Activated CD4-positive, alpha-beta T cell treated with anti-CD3 and anti-CD28 coated beads, Interleukin-2, amount 50 U/mL, for 1 hour (primary cell): Measurements from ENCODE around the gene APOL2.
"Not testable (repeated sequence)": the region's sequence is repeated elsewhere in the genome, so short reads cannot be mapped to it uniquely, and the experiment has no call there.

Experiments used
- DNase-seq: peaks from one replicate; pipeline ENCODE4 v3.0.0-alpha.2; 2020

Gene APOL2

GRCh38 chr22:36239401-36240171 is at the start of gene APOL2:
Gene APOL2, minus strand, starts transcription at chr22:36239527. Its CDS starts 6,365 bp downstream, at chr22:36233162.
- DNase-seq: peak; percentile 79

DNA sequence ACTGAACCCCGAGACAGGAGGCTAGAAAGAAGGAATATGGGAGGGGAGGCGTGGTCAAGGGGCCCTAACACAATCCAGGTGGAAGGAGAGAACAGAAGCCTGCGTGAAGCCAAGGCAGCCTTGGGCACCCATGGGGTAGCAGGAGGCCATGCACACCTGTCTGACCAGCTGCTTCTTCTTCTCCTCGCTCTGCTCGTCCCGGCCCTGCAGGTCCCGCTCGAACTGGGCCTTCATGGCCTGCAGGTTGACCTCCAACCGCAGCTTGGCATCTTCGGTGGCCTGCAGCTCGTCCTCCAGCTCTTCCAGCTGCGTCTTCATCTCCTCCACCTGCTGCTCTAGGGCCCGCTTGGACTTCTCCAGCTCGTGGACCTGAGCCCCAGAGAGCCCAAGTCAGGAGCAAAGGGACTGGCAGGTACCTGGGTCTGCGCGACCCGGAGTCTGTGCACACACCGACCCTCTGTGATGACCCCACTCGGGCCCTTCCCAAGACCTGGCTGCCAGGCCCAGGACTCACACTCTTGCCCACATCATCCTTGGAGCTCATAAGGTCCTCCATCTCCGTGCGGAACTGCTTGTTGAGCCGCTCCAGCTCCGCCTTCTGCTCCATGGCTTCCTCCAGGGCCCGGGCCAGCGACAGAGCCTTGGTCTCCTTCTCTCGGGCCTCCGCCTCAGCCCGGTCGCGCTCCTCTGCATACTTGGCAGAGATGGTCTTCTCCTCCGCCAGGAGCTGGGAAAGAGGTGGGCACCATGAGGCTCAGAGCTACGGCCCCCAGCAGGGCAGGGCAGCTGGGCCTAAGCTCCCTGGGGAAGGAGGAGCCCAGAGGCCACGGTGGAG is 49.5 kb upstream of the APOL2 start:
- DNase-seq: no peak

DNA sequence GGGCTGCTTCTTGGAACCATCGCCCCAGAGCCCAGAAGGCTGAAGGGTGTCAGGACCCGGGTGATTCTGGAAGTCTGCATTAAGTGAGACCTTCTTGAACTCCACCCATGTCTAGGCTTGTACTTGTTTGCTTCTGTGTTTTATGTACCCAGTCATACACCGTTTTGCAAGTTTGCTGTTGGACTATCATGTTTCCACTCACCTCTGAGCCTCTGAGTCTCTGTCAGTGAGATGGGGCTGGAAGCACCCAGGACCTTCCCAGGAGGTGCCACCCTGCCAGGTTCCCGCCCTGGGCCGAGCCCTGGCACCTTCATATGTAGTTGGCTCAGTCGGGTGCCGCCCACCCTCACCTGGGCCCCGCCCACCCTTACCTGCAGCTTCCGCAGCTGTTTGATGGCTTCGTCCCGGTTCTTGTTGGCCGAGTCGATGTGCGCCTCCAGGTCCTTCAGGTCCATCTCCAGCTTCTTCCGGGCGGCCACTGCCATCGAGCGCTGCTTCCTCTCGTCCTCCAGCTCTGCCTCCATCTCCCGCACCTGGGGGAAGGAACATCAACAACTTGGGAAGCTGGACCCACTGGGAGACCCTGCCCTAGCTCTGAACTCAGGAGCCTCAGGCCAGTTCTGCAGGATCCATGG is 48.7 kb upstream of the APOL2 start:
- no peak for DNase-seq

DNA sequence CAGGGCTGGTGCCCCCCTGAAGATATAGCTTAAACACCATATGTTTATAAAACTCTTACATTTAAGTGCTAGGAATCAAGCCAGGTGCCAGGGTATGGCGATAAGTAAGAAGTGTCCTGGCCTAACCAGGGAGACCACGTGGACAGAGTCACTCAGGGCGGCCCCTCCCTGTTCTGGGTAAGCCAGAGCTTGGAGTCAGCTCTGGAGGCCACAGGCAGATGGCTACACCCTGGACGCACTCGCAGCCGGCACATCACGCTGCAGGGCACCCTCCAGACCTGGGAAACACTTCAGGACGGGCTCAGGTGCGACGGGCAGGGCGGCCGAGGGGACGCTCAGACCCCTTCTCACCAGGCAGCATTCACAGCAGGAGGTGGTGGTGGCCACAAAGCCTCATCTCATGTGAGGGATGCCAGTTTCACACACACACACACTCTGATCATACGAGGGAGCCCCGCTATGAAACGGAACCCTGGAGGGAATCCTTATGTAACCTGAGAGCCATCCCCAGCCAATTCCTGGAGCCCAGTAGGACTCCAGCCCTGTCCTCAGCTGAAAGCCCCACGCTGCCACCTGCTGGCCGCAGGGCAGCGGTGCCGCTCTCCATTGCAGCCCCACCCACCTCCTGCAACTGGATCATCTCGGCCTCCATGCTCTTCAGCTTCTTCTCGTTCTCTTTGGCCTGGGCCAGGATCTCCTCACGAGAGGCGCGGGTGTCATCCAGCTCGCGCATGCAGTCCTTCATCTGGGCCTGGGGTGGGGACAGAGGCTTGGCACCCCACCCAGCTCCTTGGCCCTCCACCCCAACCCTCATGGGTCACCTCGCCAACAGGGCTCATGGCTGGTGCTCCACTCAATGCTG is 47.0 kb upstream of the APOL2 start:
- DNase-seq: peak; percentile 67

DNA sequence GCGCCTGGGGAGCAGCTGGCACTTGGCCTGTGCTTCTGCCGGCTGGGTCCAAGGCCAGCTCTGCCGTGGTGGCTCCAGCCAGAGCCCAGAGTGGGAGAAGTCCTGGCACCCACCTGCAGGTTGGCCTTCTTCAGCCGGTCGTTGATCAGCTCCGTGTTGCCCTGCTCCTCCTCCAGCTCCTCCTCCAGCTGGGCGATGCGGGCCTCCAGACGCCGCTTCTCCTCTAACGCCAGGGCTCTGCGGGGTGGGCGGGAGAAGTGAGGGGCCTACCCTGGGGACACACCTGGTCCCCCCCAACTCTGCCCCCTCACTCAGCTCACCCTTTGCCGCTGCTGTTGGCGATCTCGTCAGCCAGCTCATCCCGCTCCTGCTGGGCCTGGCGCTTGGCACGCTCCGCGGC is 46.2 kb upstream of the APOL2 start:
- DNase-seq: no peak

DNA sequence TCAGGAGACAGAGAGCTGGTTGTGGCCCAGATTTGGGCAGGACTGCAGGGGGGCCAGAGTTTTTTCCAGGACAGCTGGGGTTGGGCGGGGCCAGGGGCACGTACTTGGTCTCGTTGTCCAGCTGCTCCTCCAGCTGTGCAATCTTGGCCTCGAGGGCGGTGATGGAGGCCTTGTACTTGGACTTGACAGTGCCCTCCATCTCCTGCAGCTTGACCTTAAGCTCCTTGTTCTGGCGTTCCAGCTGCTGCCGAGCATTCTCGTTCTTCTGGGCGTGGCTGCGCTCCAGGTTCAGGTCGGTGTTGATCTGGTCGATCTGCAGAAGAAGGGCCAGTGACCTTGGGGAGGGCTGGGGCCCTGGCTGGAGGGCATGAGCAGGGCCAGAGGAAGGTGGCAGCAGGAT is 45.7 kb upstream of the APOL2 start:
- DNase-seq: no peak

- no peak for DNase-seq
These were observed 44.8 kb upstream of the APOL2 start for GRCh38 chr22:36284171-36284571.

DNA sequence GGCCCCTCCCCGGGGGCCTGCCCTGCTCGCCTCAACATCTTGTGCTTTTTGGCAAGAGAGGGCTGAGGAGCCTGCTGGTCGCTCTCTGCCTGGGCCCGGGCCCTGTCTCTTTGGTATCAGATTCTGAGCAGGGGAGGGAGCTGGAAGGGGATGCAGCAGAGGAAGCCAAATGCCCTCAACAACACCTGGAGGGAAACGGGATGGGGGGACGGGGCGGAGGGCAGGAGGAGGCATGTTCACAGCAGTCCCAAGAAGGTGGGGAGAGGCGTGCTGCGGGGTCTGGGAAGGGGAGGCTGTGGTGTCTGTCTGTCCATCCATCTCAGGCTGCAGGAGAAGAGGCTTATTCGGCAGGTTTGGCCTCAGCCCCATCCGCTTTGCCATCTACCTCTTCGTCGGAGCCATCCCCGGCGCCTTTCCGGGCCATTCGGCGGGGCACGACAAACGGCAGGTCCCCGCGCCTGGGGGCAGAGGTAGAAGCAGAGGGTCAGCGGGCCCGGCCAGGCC is 43.1 kb upstream of the APOL2 start:
- DNase-seq: no peak

DNA sequence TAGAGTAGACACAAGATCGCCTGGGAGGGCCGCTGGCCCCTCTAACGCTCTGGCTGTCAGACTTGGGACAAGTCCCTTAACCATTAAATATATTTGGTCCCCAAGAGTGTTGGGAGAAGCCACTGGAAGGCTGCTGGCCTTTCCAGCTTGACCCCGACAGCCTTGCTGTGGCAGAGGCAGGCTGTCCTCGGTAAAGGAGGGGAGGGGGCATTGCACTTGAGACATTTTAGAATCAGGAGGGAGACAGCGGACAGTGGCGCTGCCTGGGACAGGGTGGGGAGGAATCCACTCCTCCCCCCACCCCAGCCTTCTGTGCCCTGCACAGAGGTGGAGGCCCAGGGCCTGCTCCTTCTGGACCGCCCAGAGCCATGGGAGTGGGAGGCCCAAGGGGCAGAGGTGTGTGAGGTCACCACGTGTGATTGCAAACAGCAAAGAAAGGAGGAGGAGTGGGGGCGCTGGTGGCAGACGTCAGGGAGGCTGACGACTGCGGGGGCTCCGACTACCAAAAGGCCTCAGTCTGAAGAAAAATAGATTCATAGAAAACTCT is 42.5 kb upstream of the APOL2 start:
- no peak for DNase-seq

GRCh38 chr22:36280379-36280778 is 41.1 kb upstream of the APOL2 start:
- no peak for DNase-seq

GRCh38 chr22:36279219-36279666 is 39.9 kb upstream of the APOL2 start:
- no peak for DNase-seq

DNA sequence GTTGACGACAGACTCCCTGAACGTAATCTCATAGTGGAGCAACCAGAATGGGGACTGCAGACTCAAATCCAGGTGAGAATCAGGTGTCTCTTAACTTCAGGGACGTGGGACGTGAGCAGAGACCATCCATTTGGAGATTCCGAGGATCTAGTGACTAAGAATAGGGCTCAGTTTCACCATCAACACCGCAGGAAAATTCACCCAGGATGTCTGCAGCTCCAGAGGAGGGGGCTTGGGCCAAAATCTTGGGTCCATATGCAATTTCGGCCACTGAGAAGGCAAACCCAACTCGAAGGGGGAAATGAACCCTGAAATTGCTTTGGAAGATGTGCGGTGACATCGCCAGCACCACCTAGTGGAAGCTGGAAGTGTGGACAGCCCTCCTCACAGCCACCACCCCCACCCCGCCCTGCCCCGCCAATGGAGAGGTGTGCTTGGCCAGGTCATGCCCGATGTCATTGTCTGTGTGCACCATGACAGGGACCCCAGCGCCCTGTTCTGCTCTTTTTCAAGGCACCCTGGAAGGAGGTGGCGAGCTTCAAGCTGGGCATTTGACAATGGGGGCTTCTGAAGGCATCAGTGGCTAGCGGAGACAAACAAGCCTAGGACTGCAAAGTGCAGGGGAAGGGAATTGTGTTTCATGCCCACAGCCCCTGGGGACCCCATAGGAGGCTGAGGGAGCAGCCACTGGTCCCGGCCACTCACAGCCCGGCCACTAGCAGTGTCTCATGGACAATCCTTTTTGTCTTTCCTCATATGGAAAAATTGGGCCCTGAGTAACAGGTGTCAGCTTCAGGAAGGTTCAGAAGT is 38.4 kb upstream of the APOL2 start:
- peak; percentile 63 for DNase-seq

GRCh38 chr22:36274531-36274930 is 35.2 kb upstream of the APOL2 start:
- no peak for DNase-seq

- not testable (repeated sequence) for DNase-seq
These were observed 32.6 kb upstream of the APOL2 start for GRCh38 chr22:36271951-36272350.

- not testable (repeated sequence) for DNase-seq
These were observed 31.9 kb upstream of the APOL2 start for GRCh38 chr22:36271231-36271630.

DNA sequence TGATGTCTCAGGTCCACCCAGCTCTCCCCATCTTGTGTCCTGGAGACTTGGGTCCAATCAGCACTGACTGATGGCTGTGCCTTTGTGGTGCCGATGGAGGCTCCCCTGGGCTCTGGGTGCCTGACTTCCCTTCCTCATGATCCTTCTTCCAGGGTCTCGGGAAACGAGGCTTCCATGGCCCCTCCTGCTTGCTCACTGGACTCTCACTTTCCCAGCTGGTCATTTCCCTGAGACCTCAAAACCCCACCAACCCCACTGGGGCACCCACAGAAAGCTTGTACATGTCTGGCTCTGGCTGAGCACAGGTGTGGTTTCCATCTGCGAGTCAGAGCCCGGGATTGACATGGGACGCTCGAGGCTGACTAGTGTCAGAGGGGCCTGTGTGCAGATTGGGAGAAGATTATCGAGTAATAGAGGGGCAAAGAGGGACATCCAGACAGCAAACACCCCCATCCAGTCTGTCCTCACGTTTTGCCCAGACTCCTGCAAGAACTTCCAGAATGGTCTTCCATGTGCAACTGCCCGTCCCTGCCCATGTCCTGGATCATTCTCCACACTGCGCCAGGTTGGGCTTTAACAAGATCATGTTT is 28.7 kb upstream of the APOL2 start:
- DNase-seq: no peak

DNA sequence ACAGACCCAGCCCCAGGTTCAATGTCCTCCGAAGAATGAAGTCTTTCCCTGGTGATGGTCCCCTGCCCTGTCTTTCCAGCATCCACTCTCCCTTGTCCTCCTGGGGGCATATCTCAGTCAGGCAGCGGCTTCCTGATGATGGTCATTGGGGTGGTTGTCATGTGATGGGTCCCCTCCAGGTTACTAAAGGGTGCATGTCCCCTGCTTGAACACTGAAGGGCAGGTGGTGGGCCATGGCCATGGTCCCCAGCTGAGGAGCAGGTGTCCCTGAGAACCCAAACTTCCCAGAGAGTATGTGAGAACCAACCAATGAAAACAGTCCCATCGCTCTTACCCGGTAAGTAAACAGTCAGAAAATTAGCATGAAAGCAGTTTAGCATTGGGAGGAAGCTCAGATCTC is 27.7 kb upstream of the APOL2 start:
- DNase-seq: no peak

DNA sequence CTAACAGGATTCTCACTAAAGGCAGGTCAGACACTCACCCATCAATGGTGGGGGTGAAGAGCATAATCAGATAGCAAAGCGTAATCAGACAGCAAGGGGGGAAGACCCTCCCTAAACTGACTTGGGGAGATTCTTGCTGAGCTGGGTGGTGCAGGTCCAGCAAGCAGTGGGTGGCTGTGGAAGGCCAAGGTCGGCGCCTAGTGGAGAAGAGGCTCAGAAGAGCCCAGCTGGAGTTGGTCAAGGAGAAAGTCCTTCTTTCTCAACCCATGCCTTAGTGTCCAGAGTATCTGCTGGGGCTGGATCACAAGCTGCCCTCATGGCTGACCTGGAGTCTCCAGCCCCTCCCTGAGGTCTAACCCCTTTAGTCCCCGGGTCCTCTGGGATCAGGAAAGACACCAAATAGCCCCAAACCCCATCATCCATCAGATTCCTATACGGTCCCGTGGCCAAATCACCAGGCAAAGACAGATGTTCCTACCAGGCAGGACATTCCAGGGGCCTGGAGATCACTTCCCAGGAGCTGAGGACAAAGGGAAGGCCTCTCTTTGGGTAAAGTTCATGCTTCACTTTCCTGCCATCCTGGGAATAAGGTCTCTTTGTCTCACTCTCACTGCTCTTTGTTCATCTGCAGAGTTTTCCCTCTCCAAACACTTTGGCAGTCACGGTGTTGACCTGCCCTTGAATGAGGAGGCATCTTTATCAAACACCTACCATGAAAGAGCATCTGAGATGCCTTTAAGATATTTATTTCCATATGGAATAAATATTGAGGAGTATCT is 24.7 kb upstream of the APOL2 start:
- DNase-seq: not testable (repeated sequence)

GRCh38 chr22:36263216-36263673 is 23.9 kb upstream of the APOL2 start:
- DNase-seq: not testable (repeated sequence)

DNA sequence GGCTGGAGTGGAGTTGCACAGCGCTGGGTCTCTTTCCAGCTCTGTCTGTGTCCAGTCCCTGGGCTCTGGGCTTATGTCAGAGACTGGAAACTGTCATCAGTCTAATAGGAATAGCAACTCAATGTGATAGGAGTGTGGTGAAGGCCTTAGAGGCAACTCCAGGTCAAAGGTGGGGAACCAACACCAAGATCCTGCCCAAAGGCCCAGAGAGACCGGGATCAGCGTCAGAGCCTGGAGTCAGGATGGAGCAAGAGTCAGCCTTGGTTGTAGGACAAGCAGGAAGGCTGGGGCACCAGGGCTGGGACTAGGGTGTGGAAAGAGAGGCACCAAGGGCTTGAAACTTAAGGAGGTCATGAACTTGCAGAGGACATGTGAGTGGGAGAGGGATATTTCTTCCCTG is 23.0 kb upstream of the APOL2 start:
- DNase-seq: not testable (repeated sequence)
